ENCODE results near the gene RSPO4. TPM values are rescaled to one million over a fixed set of nuclear protein-coding genes. Genes with fewer than 3 reads are reported as not detected.
"Not testable (repeated sequence)": the region's sequence is repeated elsewhere in the genome, so short reads cannot be mapped to it uniquely, and the experiment has no call there.

RSPO4 gene
- total RNA-seq, 1 donor from 2014 or later, result 0.95 TPM

GRCh38 chr20:991850-992249, 10.3 kb downstream of the RSPO4 start:
- Mint-ChIP-seq H3K36me3 (ENCODE audit: low read depth, unreplicated experiment) (no peaks in the 10 kb centered on the region), H3K4me3 (ENCODE audit: unreplicated experiment) (no peak overlapping the region), H3K27ac (ENCODE audit: unreplicated experiment) (no peak overlapping the region), H3K9me3 (ENCODE audit: unreplicated experiment) (no peaks in the 10 kb centered on the region), H3K27me3 (ENCODE audit: unreplicated experiment) (no peaks in the 10 kb centered on the region), H3K4me1 (ENCODE audit: unreplicated experiment) (no peaks in the 10 kb centered on the region)
- no peak for DNase-seq (ENCODE audit: low spot score)
- TF ChIP-seq, protein P1, sequence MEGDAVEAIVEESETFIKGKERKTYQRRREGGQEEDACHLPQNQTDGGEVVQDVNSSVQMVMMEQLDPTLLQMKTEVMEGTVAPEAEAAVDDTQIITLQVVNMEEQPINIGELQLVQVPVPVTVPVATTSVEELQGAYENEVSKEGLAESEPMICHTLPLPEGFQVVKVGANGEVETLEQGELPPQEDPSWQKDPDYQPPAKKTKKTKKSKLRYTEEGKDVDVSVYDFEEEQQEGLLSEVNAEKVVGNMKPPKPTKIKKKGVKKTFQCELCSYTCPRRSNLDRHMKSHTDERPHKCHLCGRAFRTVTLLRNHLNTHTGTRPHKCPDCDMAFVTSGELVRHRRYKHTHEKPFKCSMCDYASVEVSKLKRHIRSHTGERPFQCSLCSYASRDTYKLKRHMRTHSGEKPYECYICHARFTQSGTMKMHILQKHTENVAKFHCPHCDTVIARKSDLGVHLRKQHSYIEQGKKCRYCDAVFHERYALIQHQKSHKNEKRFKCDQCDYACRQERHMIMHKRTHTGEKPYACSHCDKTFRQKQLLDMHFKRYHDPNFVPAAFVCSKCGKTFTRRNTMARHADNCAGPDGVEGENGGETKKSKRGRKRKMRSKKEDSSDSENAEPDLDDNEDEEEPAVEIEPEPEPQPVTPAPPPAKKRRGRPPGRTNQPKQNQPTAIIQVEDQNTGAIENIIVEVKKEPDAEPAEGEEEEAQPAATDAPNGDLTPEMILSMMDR (IDR thresholded peaks at IDR 0.05; ENCODE audit: unreplicated experiment), result no peak

- peaks cover 3% of the 10 kb centered on the region for H3K27me3 Mint-ChIP-seq (ENCODE audit: unreplicated experiment)
- TF ChIP-seq, protein P1 (IDR thresholded peaks at IDR 0.05; ENCODE audit: unreplicated experiment), result no peak
- no peak for DNase-seq (ENCODE audit: low spot score)
- H3K36me3 Mint-ChIP-seq (ENCODE audit: low read depth, unreplicated experiment), result no peaks in the 10 kb centered on the region
- H3K27ac Mint-ChIP-seq (ENCODE audit: unreplicated experiment), result no peak overlapping the region
- no peak overlapping the region for H3K4me3 Mint-ChIP-seq (ENCODE audit: unreplicated experiment)
- H3K4me1 Mint-ChIP-seq (ENCODE audit: unreplicated experiment), result no peaks in the 10 kb centered on the region
- H3K9me3 Mint-ChIP-seq (ENCODE audit: unreplicated experiment), result no peaks in the 10 kb centered on the region
These were observed 11.7 kb downstream of the RSPO4 start for GRCh38 chr20:990293-990959.

GRCh38 chr20:988272-988671, 13.8 kb downstream of the RSPO4 start:
- TF ChIP-seq, protein P1 (IDR thresholded peaks at IDR 0.05; ENCODE audit: unreplicated experiment), result no peak
- Mint-ChIP-seq H3K36me3 (ENCODE audit: low read depth, unreplicated experiment) (no peaks in the 10 kb centered on the region), H3K27ac (ENCODE audit: unreplicated experiment) (no peak overlapping the region), H3K9me3 (ENCODE audit: unreplicated experiment) (no peaks in the 10 kb centered on the region), H3K4me1 (ENCODE audit: unreplicated experiment) (no peaks in the 10 kb centered on the region), H3K27me3 (ENCODE audit: unreplicated experiment) (peaks cover 3% of the 10 kb centered on the region), H3K4me3 (ENCODE audit: unreplicated experiment) (no peak overlapping the region)
- no peak for DNase-seq (ENCODE audit: low spot score)

- Mint-ChIP-seq H3K9me3 (ENCODE audit: unreplicated experiment) (no peaks in the 10 kb centered on the region), H3K4me3 (ENCODE audit: unreplicated experiment) (no peak overlapping the region), H3K4me1 (ENCODE audit: unreplicated experiment) (no peaks in the 10 kb centered on the region), H3K27ac (ENCODE audit: unreplicated experiment) (no peak overlapping the region), H3K27me3 (ENCODE audit: unreplicated experiment) (peaks cover 3% of the 10 kb centered on the region), H3K36me3 (ENCODE audit: low read depth, unreplicated experiment) (no peaks in the 10 kb centered on the region)
- no peak for DNase-seq (ENCODE audit: low spot score)
- TF ChIP-seq, protein P1 (IDR thresholded peaks at IDR 0.05; ENCODE audit: unreplicated experiment), result no peak
These were observed 14.4 kb downstream of the RSPO4 start for GRCh38 chr20:987677-988076.

DNA sequence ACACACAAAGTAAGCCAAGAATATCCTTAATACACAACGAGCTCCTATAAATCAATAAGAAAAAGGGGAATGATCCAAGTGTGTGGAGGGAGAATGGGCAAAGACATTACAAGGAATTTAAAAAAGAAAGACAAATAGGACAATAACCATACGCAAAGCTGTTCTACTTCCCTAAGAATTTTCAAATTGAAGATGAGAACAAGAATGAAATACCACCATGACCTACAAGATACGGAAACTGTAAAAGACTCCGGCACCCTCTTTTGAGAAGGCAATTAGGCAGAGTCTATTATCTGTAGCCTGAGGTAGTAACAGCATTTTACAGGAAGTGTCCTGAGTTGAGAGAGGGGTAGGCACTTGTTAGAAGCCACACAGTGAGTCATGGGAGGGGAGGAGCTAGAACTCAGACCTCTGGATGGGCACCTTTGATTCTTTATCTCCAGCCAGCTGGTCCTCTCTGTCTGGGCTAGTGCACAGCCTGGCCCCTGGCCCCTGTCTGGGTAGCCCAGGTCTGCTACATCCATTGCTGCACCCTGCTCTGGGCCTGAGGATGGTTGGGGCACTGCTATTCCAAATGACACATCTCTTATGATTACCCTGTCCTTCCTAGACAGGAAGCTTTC, 15.3 kb downstream of the RSPO4 start:
- peaks cover 3% of the 10 kb centered on the region for H3K27me3 Mint-ChIP-seq (ENCODE audit: unreplicated experiment)
- TF ChIP-seq, protein P1 (IDR thresholded peaks at IDR 0.05; ENCODE audit: unreplicated experiment), result no peak
- DNase-seq (ENCODE audit: low spot score), result no peak
- no peaks in the 10 kb centered on the region for H3K4me1 Mint-ChIP-seq (ENCODE audit: unreplicated experiment)
- no peak overlapping the region for H3K4me3 Mint-ChIP-seq (ENCODE audit: unreplicated experiment)
- no peaks in the 10 kb centered on the region for H3K9me3 Mint-ChIP-seq (ENCODE audit: unreplicated experiment)
- no peaks in the 10 kb centered on the region for H3K36me3 Mint-ChIP-seq (ENCODE audit: low read depth, unreplicated experiment)
- no peak overlapping the region for H3K27ac Mint-ChIP-seq (ENCODE audit: unreplicated experiment)

- H3K9me3 Mint-ChIP-seq (ENCODE audit: unreplicated experiment); DNase-seq (ENCODE audit: low spot score); H3K4me3 Mint-ChIP-seq (ENCODE audit: unreplicated experiment); H3K4me1 Mint-ChIP-seq (ENCODE audit: unreplicated experiment); H3K27ac Mint-ChIP-seq (ENCODE audit: unreplicated experiment); H3K36me3 Mint-ChIP-seq (ENCODE audit: low read depth, unreplicated experiment); H3K27me3 Mint-ChIP-seq (ENCODE audit: unreplicated experiment): not testable (repeated sequence)
These were observed 17.1 kb downstream of the RSPO4 start for GRCh38 chr20:984994-985393.
